ENCODE data around the gene SERHL2.
A peak's percentile ranks its signal among the peaks of the same experiment; 100 is the strongest.
"Not testable (repeated sequence)": the region's sequence is repeated elsewhere in the genome, so short reads cannot be mapped to it uniquely, and the experiment has no call there.

Gene SERHL2, protein sequence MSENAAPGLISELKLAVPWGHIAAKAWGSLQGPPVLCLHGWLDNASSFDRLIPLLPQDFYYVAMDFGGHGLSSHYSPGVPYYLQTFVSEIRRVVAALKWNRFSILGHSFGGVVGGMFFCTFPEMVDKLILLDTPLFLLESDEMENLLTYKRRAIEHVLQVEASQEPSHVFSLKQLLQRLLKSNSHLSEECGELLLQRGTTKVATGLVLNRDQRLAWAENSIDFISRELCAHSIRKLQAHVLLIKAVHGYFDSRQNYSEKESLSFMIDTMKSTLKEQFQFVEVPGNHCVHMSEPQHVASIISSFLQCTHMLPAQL

DNA sequence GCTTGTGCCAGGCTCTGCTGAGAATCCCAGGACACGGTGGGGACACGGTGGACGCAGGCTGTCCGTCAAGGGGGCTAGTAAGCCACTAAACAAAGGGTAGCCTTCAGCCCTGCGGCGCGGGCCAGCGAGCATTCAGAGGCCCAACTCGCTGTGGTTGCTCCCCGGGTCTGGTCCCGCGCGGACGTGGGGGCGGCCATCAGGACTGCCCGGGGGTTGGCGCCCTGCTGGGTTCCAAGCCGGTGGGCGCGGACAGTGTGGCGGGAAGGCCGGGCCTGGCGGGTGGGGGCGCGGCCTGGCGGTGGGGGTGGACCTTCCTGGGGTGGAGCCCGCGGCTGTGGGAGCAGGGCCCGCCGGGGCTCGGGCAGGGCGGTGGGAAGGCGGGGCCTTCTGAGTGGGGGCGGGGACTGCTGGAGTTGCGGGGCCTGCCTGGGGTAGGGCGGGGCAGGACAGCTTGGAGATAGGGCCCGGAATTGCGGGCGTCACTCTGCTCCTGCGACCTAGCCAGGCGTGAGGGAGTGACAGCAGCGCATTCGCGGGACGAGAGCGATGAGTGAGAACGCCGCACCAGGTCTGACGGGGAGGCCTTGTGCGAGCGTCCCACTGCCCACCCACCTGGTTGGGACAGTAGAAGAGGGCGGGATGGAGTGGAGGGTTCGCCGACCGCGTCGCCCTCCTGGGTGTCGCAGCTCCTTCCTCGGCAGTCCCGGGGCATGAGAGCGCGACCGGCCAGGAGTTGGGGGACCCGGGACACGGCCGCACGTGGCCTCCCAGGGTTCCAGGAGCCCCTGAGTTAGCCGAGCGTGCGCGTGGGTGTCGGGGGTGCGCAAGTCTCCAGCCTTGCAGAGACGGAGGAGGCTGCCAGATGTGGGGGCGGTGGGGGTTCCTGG, at the start of gene SERHL2:
Gene SERHL2, plus strand, starts transcription at position 482 of the 887 bp plus-strand sequence. Its CDS starts 65 bp downstream, at position 547.
- DNase-seq: peak; percentile 93

GRCh38 chr22:42508327-42508974, 45.3 kb upstream of the SERHL2 start:
- not testable (repeated sequence) for DNase-seq

- not testable (repeated sequence) for DNase-seq
Observed at GRCh38 chr22:42508975-42509364, 44.8 kb upstream of the SERHL2 start.

DNA sequence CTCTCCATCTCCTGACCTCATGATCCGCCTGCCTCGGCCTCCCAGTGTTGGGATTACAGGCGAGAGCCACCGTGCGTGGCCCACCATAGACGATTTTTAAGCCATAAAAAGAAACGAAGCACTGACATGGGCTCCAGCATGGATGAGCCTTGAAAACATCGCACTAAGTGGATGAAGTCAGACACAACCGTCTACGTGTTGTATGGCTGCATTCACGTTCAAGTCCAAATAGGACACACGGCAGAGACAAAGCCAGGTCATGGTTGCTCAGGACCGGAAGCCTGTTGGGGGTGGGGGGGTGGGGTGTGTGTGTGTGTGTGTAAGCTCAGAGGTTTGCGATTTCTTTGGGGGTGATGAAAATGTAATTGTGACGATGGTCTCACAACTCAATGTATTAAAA, 44.2 kb upstream of the SERHL2 start:
- no peak for DNase-seq

- DNase-seq: no peak
Observed at GRCh38 chr22:42511401-42511891, 42.3 kb upstream of the SERHL2 start.

- not testable (repeated sequence) for DNase-seq
Observed at GRCh38 chr22:42512273-42512990, 41.3 kb upstream of the SERHL2 start.

- DNase-seq: not testable (repeated sequence)
Observed at GRCh38 chr22:42514331-42514730, 39.4 kb upstream of the SERHL2 start.

- not testable (repeated sequence) for DNase-seq
Observed at GRCh38 chr22:42515304-42515703, 38.5 kb upstream of the SERHL2 start.

- DNase-seq: no peak
Observed at GRCh38 chr22:42515896-42516295, 37.9 kb upstream of the SERHL2 start.

DNA sequence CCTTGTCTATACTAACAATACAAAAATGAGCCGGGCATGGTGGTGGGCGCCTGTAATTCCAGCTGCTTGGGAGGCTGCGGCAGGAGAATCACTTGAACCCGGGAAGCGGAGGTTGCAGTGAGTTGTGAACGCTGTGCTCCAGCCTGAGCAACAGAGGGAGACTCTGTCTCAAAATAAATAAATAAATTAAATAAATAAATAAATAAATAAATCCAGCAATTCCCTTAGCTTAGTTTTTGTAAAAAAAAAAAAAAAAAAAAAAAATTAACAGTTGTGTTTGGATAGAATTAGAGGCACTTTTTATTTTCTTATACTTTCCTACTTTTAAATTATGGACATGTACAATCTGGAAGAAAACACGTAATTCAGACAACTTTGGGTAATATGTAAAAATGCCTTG, 36.7 kb upstream of the SERHL2 start:
- not testable (repeated sequence) for DNase-seq

DNA sequence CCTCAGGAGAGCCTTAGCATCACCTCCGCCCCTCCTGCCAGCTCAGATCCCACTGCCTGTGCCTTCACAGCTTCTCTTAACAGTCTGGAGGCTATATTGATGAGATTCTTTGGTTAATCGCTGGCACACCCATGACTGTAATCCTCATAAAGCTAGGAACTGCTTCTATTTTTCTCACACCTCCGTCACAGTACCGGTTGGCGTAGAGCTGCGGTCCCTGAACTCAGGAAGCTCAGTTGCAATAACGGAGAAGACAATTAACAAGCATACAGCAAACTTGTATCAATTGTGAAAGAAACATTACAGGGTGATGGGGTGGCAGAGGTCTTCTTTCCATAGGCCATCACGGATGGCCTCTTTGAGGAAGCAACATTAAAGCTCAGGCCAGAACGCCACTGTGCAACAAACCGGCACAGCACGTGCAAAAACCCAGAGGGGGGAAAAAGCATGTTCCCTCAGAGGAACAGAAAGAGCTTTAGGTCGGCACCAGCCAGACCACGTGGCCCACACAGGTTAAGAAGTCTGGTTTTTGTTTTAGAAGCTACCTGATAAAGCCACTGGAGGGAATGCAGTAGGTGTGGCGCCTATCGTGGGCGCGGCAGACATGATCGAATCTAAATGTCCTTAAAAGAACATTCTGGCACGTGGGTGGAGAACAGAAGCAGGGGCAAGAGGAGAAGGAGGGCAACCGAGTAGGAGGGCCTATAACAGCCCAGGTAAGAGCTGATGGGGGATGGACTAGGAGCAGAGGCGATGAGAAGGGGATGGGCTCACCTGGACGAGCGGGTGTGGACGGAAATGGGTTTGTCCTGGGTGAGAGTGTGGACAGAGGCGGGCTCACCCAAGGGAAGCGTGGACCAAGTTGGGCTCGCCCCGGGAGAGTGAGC, 34.9 kb upstream of the SERHL2 start:
- not testable (repeated sequence) for DNase-seq

DNA sequence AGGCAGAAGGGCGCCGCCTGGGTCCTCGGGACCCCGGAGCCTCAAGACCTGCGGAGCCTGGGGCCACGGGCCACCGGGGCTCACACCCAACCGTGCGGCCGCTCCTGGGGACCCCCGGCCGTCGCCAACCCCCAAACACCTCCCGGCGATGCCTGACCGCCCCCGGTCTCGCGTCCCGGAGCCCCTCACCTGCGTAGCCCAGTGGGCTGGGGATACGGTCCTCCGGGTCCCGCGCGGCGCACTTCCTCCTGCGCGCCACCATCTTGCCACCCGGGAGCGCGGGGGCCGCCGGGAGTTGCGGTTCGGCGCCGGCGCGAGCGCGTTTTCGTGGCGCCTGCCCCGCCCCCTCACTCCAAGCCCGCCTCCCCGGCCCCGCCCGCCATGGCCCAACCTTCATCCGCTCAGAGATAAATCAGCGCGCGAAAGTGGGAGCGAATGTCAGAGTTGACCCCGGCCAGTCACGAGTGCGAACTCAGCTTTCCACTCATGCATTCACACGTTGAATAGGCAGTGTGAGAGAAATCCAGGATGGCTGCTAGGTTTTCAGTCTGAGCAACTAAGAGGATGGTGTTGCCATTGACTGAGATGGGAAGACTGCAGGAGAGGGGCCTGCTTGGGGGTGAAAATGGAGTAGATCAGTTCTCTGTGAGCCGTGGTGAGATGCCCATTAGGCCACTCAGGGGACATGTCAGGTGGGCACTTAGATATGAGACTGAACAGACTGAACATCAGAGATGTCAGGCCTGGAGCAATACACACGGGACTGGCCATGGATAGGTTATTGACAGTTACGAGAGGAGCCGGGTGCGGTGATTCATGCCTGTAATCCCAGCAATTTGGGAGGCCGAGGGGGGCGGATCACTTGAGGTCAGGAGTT, 34.0 kb upstream of the SERHL2 start, which contains the start of gene RRP7A:
Gene RRP7A, minus strand, starts transcription at position 272 of the 877 bp plus-strand sequence. Its CDS starts 10 bp downstream, at position 262.
- DNase-seq: peak; percentile 94

DNA sequence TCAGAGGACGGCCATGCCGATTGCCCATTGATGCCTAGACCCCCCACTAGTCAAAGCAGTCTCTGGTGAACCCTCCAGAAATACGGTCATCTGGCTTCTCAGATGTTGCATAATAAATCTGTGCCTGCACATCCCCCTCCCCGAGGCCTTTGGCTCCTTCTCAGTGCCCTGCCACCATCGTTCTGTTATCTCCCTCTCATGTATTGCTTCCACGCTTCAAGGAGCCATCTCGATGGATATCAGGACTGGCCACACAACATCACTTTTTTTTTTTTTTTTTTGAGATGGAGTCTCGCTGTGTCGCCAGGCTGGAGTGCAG, 32.6 kb upstream of the SERHL2 start:
- DNase-seq: no peak

DNA sequence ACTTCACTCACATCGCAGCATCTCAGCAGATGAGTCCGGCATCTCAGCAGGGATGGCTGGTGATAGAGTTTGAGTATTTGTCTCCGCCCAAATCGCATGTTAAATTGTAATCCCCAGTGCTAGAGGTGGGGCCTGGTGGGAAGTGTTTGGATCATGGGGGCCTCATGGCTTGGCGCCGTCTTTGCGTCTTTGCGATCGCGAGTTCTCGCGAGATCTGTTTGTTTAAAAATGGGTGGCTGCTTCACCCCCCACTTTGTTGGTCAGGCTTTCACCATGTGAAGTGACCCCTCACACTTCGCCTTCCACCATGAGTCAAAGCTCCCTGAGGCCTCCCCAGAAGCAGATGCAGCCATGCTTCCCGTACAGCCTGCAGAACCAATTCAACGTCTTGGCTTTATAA, 31.2 kb upstream of the SERHL2 start:
- DNase-seq: no peak

GRCh38 chr22:42528591-42529307, 25.0 kb upstream of the SERHL2 start:
- no peak for DNase-seq

- not testable (repeated sequence) for DNase-seq
Observed at GRCh38 chr22:42529435-42529834, 24.3 kb upstream of the SERHL2 start.

DNA sequence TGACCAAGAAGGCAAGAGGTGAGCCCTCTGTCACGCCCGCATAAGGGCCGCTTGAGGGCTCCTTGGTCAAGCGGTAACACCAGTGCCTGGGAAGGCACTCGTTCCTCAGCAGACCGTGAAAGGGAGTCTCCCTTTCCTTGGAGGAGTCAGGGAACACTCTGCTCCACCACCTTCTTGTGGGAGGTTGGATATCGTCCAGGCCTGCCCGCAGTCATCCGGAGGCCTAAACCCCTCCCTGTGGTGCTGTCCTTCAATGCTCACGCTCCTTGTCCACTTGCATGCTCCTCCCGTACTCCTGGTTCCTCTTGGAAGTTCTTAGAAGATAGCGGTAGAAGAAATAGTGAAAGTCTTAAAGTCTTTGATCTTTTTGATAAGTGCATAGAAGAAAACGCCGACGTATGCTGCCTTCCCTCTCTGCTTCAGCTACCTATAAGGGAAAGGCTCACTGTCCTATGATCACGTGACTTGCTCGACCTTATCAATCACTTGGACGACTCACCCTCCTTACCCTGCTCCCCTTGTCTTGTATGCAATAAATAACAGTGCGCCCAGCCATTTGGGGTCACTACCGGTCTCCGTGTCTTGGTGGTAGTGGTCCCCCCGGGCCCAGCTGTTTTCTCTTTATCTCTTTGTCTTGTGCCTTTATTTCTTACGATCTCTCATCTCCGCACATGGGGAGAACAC, 22.2 kb upstream of the SERHL2 start:
- DNase-seq: not testable (repeated sequence)

DNA sequence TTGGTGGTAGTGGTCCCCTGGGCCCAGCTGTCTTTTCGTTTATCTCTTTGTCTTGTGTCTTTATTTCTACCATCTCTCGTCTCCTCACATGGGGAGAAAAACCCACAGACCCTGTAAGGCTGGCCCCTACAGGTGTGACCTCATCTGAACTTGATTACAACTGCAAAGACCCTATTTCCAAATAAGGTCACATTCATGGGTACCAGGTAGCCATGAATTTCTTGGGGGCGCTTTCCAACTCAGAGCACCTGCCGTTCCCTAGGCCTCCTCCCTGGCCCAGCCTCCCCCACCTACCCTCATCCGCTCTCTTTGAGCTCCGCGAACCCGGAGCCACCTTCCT, 20.1 kb upstream of the SERHL2 start:
- no peak for DNase-seq

DNA sequence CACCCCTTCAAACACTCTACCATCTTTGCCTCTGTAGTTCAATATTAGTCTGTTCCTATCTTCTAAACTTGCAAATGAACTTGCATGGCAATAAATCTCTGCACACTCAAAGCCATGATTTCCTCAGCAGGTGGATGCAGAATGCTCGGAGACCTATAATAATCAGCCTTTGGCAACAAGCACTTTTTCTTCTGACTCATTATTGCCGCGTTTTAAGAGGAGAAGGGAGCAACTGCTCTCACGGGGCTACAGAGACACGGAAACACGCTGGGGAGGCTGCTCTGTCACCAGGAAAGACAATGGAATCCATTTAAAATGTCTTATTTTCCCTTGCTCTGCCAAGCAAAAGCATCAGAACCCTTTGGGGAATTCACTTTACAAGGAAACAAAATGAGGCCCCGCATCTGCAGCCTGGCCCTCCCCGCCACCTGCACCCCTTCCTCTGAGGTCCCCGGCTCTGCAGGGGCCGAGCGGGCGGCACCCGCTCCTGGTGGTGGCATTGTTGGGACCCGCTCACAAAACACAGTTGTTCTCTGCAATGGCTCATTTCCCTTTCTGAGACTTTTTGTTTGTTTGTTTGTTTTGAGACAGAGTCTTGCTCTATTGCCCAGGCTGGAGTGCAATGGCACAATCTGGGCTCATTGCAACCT, 18.5 kb upstream of the SERHL2 start:
- not testable (repeated sequence) for DNase-seq

Data from activated effector memory CD4-positive, alpha-beta T cell treated with anti-CD3 and anti-CD28 coated beads, Interleukin-2, amount 50 U/mL, for 16 hours (primary cell).